Measurements from ENCODE around the gene CHST11.

DNA sequence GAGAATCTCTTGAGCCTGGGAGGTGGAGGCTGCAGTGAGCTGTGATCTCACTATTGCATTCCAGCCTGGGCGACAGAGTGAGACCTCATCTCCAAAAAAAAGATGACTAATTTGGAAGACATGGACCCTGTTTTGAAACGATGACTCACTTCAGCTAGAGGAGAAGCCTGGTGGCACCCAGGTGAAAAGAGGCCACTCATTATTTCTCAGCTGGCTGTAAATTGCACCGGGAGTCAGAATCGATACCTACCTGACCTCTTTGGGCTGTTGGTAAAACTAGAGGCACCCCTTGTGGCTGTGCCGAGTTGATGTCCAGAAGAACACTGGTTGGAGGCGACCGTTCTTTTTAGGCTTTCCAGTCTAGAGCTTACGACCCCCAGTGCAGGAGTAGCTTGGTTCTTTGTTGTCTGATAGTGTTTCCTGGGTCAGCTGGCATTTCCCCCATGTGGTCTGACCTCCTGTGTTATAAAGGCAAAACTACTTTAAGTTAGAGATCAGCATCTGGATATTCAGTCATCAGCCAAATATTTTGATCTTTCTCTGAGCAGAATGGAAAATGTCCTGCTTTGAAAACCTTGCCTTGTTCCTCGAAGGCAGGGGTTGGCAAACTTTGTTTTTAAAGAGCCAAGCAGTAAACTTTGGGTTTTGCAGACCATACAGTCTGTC lies 93.2 kb downstream of the CHST11 start:
- TF ChIP-seq POLR2AphosphoS5 (IDR thresholded peaks at IDR 0.05) = no peak
- TF ChIP-seq POLR2A (IDR thresholded peaks at IDR 0.05; ENCODE audit: low read depth) = no peak
- TF ChIP-seq, protein P1, sequence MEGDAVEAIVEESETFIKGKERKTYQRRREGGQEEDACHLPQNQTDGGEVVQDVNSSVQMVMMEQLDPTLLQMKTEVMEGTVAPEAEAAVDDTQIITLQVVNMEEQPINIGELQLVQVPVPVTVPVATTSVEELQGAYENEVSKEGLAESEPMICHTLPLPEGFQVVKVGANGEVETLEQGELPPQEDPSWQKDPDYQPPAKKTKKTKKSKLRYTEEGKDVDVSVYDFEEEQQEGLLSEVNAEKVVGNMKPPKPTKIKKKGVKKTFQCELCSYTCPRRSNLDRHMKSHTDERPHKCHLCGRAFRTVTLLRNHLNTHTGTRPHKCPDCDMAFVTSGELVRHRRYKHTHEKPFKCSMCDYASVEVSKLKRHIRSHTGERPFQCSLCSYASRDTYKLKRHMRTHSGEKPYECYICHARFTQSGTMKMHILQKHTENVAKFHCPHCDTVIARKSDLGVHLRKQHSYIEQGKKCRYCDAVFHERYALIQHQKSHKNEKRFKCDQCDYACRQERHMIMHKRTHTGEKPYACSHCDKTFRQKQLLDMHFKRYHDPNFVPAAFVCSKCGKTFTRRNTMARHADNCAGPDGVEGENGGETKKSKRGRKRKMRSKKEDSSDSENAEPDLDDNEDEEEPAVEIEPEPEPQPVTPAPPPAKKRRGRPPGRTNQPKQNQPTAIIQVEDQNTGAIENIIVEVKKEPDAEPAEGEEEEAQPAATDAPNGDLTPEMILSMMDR (IDR thresholded peaks at IDR 0.05) = no peak

All from esophagus muscularis mucosa (tissue), 3 donors.